ENCODE results near the gene PSMC1.

DNA sequence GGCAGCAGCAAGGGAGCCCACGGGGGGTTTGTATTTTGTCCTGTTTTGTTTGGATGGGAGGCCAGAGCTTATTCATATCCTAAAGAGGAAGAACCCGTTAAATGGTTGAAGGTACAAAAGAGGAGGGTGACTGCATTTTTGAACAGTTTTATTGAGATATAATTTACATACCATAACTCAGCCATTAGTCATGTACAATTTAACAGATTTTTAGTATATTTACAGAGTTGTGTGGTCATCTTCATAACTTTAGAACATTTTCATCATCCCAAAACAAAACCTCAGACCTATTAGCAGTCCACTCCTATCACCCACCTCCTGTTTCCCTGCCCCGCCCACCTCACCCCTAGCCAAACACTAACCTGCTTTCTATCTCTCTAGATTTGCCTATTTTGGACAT, 62.8 kb downstream of the PSMC1 start:
- TF ChIP-seq, protein P1, sequence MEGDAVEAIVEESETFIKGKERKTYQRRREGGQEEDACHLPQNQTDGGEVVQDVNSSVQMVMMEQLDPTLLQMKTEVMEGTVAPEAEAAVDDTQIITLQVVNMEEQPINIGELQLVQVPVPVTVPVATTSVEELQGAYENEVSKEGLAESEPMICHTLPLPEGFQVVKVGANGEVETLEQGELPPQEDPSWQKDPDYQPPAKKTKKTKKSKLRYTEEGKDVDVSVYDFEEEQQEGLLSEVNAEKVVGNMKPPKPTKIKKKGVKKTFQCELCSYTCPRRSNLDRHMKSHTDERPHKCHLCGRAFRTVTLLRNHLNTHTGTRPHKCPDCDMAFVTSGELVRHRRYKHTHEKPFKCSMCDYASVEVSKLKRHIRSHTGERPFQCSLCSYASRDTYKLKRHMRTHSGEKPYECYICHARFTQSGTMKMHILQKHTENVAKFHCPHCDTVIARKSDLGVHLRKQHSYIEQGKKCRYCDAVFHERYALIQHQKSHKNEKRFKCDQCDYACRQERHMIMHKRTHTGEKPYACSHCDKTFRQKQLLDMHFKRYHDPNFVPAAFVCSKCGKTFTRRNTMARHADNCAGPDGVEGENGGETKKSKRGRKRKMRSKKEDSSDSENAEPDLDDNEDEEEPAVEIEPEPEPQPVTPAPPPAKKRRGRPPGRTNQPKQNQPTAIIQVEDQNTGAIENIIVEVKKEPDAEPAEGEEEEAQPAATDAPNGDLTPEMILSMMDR (IDR thresholded peaks at IDR 0.05; ENCODE audit: poor library complexity, severe bottlenecking), result no peak
- TF ChIP-seq TAF1 (IDR thresholded peaks at IDR 0.05; ENCODE audit: low read depth), result no peak
